ENCODE data around the gene CT45A3.
"Not testable (repeated sequence)": the region's sequence is repeated elsewhere in the genome, so short reads cannot be mapped to it uniquely, and the experiment has no call there.

CT45A3 gene, protein sequence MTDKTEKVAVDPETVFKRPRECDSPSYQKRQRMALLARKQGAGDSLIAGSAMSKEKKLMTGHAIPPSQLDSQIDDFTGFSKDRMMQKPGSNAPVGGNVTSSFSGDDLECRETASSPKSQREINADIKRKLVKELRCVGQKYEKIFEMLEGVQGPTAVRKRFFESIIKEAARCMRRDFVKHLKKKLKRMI

DNA sequence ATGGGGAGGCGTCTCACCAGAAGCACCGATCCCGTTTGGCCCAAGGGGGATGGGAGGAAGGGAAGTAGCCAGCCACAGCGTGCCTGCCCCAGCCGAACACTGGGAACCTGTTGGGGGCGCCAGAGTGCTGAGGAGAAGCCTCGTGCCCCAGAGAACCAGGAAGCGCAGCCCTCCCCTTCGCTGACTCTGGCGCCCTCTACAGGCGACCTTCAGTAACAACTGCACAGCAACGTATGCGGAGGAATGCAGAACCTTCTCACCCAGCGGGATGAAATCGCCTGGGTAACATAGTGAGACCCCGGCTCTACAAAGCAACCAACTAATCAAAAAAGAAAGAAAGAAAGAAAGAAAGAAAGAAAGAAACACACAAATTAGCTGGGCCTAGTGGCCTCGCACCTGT is at the start of gene CT45A3:
Gene CT45A3, minus strand, starts transcription at position 101 of the 400 bp plus-strand sequence. CDS start 3,747 bp downstream, outside the sequence.
- DNase-seq: not testable (repeated sequence)

DNA sequence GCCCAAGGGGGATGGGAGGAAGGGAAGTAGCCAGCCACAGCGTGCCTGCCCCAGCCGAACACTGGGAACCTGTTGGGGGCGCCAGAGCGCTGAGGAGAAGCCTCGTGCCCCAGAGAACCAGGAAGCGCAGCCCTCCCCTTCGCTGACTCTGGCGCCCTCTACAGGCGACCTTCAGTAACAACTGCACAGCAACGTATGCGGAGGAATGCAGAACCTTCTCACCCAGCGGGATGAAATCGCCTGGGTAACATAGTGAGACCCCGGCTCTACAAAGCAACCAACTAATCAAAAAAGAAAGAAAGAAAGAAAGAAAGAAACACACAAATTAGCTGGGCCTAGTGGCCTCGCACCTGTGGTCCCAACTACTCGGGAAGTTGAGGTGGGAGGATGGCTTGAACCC is 34.7 kb upstream of the CT45A3 start, which contains the start of gene CT45A6:
Gene CT45A6, minus strand, starts transcription at position 101 of the 400 bp plus-strand sequence. CDS start 3,794 bp downstream, outside the sequence.
- DNase-seq: not testable (repeated sequence)

DNA sequence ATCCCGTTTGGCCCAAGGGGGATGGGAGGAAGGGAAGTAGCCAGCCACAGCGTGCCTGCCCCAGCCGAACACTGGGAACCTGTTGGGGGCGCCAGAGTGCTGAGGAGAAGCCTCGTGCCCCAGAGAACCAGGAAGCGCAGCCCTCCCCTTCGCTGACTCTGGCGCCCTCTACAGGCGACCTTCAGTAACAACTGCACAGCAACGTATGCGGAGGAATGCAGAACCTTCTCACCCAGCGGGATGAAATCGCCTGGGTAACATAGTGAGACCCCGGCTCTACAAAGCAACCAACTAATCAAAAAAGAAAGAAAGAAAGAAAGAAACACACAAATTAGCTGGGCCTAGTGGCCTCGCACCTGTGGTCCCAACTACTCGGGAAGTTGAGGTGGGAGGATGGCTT is 17.4 kb upstream of the CT45A3 start, which contains the start of gene CT45A5:
Gene CT45A5, minus strand, starts transcription at position 101 of the 400 bp plus-strand sequence. CDS start 3,774 bp downstream, outside the sequence.
- not testable (repeated sequence) for DNase-seq

DNA sequence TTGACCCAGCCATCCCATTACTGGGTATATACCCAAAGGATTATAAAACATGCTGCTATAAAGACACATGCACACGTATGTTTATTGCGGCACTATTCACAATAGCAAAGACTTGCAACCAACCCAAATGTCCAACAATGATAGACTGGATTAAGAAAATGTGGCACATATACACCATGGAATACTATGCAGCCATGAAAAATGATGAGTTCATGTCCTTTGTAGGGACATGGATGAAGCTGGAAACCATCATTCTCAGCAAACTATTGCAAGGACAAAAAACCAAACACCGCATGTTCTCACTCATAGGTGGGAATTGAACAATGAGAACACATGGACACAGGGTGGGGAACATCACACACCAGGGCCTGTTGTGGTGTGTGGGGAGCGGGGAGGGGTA is 23.3 kb downstream of the CT45A3 start:
- not testable (repeated sequence) for DNase-seq

DNA sequence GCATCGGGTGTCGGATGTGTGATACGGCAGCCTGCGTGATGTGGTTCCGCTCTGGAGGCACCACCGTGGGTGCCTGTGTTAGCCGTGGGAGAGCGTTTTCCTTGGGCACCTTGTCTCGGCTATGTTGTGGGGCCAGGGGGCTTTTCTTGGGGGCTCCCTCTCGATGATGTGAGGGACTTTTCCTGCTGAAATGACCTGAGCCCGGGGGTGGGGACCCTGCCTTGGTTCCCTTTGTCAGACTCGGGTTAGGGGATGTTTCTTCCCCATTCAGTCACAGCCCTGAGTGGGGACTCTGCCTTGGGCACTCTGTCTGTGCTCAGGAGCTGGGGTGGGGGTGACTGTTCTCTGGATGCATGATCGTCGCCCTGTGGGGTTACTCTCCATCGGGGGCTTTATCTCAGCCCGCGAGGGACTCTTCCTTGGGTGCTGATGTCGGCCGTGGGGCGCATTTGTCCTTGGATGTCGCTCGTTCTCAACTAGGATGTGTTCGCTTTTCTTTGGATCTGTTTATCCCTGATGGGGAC is 26.7 kb downstream of the CT45A3 start:
- no peak for DNase-seq

DNA sequence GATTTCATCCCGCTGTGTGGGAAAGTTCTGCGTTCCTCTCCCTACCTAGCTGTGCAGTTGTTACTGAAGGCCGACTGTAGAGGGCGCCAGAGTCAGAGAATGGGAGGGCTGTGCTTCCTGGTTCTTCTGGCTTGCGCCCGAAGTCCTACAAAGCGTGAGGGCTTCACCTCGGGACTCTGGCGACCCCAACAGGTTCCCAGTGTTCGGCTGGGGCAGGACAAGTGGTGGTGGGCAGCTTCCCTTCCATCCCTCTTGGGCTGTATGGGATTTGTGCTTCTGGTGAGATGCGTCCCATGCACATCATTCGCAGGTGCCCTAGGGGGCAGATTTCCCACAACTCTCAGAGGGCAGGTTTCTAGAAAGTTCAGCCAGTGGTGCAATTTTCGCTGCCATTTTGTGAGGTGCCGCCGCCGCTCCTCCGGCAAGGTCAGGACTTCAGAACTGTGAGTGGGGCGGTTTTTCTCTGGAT is 27.3 kb downstream of the CT45A3 start:
- DNase-seq: peak; percentile 25

DNA sequence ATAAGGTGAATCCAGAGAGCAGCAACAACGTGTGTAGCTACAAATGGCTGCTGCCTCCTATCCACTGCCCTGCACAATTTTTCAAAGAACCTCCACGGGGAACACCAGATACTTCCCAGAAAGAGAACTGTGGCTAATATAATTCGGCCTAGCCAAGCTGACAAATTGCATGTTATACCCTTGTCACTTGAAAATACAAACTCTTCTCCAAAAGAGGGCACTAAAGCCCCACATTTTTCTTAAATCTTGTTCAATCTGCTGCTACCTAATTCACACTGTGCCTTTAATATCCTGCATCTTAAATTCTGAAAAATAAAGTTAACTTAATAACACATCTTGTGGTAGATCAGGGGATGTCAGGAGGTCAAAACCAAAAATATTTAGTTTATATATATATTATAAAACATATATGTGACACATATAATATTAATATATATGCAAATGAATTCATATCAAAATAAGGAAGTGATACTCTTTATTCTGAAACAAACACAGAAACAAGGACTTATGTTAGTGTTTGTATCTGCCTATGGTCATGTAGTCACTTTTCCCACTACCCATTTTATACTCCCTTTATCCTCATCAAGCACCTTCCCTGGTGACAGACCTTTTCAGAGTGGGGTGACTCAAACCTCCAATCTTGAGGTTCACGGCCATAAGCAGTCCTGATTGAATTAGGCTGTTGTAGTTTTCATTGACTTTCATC is 30.5 kb downstream of the CT45A3 start:
- DNase-seq: peak; percentile 6

DNA sequence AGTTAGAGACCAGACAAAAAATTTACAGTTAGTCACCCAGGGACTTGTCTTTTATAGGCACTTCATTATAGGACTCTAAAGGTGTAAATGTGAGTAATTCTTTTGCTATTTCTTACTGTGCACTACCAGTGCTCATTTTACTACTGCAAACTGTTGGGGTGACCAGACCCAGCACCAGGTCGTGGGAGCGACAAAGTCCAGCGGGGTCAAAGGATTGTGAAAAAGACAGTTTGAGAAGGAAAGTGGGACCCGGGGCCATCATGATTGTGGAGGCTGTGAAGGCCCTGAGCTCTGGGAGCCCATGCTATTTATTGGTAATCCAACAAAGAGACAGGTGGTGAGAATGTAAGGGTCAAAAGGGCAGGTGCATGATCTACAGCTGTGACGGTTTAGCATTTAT is 33.3 kb downstream of the CT45A3 start:
- not testable (repeated sequence) for DNase-seq

DNA sequence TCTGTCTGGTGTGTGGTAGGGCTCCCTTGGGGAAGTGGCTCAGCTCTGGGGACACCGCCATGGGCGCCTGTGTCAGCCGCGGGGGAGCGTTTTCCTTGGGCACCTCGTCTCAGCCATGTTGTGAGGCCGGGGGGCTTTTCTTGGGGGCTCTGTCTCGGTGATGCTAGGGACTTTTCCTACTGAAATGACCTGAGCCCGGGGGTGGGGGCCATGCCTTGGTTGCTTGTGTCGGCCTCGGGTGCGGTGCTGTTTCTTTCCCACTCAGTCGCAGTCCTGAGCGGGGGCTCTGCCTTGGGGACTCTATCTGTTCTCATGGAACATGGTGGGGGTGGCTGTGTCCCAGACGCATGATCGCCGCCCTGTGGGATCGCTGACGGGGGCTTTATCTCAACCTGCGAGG is 54.2 kb downstream of the CT45A3 start:
- no peak for DNase-seq

DNA sequence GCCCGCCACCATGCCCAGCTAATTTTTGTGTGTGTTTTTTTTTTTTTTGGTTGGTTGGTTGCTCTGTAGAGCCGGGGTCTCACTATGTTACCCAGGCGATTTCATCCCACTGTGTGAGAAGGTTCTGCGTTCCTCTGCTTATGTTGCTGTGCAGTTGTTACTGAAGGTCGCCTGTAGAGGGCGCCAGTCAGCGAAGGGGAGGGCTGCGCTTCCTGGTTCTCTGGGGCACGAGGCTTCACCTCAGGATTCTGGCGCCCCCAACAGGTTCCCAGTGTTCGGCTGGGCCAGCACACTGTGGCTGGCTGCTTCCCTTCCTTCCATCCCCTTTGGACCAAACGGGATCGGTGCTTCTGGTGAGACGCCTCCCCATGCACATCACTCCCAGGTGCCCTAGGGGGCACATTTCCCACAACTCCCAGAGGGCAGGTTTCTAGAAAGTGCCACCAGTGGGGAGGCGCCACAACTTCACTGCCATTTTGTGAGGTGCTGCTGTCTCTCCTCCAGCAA is 54.8 kb downstream of the CT45A3 start, which contains the start of gene CT45A1:
Gene CT45A1, plus strand, starts transcription at position 457 of the 507 bp plus-strand sequence. CDS start 5,302 bp downstream, outside the sequence.
- DNase-seq: not testable (repeated sequence)

Measured in CD4-positive, alpha-beta T cell treated with Interleukin-21 for 1 hour (primary cell).